ENCODE measurements around the gene CDKN2B-AS1.
A peak's percentile ranks its signal among the peaks of the same experiment; 100 is the strongest.

CDKN2B-AS1 gene

GRCh38 chr9:21965401-21965951 is 29.1 kb upstream of the CDKN2B-AS1 start:
- Histone ChIP-seq H3K56ac (ENCODE audit: low read length) (peak overlapping the region; percentile 57), H2BK15ac (replicated peaks; ENCODE audit: low read depth) (no peak overlapping the region), H3K27ac (ENCODE audit: low read depth, low read length) (no peak overlapping the region), H3K27me3 (ENCODE audit: insufficient read depth, low read length, poor library complexity) (peaks cover 53% of the 10 kb centered on the region), H3K79me1 (ENCODE audit: low read length) (no peaks in the 10 kb centered on the region), H2AK5ac (ENCODE audit: low read length) (no peak overlapping the region), H2BK120ac (ENCODE audit: low read depth, low read length) (no peak overlapping the region), H3K4me1 (ENCODE audit: control insufficient read depth, low read depth, low read length) (peaks cover 2% of the 10 kb centered on the region), H3K9ac (ENCODE audit: low read length) (peak overlapping the region; percentile 49), H3K4me3 (ENCODE audit: low read length) (peak overlapping the region; percentile 2), H3K4ac (ENCODE audit: low read depth, low read length) (no peak overlapping the region), H3K18ac (ENCODE audit: low read length) (no peak overlapping the region), H4K8ac (ENCODE audit: low read depth, low read length) (no peak overlapping the region), H3K4me2 (ENCODE audit: low read length) (peak overlapping the region; percentile 89), H4K5ac (ENCODE audit: low read length) (no peak overlapping the region), H2BK5ac (ENCODE audit: low read length) (no peak overlapping the region), H3K23ac (ENCODE audit: low read length) (no peak overlapping the region), H3K79me2 (ENCODE audit: control insufficient read depth, insufficient read depth, low read length) (no peaks in the 10 kb centered on the region), H3K36me3 (ENCODE audit: control insufficient read depth, insufficient read depth, low read length) (no peaks in the 10 kb centered on the region)
- no CpG with 5 or more reads among the region's 30 CpGs for WGBS (ENCODE audit: extremely low coverage, insufficient coverage, low lambda C conversion rate)
- peak; percentile 87 for DNase-seq

DNA sequence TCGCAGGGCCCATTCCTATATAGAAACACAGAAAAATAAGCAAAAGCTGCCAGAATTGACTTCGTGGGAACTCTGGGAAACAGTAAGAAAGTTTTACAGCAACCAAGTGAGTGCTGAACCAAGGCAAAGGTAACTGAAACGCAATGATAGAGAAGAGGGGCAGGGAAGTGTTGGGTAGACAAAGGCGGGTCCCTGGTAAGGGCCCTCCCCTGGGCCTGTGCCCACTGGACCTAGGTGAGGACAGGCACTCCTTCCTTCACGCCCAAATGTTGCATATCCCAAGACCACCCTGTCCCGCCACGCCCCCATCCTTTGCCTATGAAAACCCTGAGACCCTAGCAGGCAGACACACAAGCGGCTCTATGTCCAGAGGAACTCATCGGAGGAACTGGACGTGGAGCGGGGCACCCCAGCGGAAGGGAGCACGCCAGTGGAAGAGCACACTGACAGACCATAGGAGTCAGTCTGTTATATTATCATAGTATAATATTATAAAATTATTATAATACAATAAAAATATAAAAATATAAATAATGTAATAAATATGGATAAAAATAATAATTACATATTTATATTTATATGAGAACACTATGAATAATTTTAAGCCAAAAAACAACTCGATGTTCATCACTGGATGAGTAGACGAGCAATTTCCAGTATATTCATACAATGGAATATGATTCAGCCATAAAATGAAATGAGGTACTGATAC is 28.3 kb upstream of the CDKN2B-AS1 start:
- H2BK5ac ChIP-seq (ENCODE audit: low read length) = no peak overlapping the region
- H2BK120ac ChIP-seq (ENCODE audit: low read depth, low read length) = no peak overlapping the region
- no peak overlapping the region for H2BK15ac ChIP-seq (replicated peaks; ENCODE audit: low read depth)
- H2AK5ac ChIP-seq (ENCODE audit: low read length) = no peak overlapping the region
- H3K79me1 ChIP-seq (ENCODE audit: low read length) = no peaks in the 10 kb centered on the region
- no peak overlapping the region for H3K27ac ChIP-seq (ENCODE audit: low read depth, low read length)
- H4K8ac ChIP-seq (ENCODE audit: low read depth, low read length) = no peak overlapping the region
- no peak overlapping the region for H3K56ac ChIP-seq (ENCODE audit: low read length)
- H4K5ac ChIP-seq (ENCODE audit: low read length) = no peak overlapping the region
- no peaks in the 10 kb centered on the region for H3K79me2 ChIP-seq (ENCODE audit: control insufficient read depth, insufficient read depth, low read length)
- no CpG with 5 or more reads among the region's 15 CpGs for WGBS (ENCODE audit: extremely low coverage, insufficient coverage, low lambda C conversion rate)
- H3K4me3 ChIP-seq (ENCODE audit: low read length) = no peak overlapping the region
- H3K18ac ChIP-seq (ENCODE audit: low read length) = no peak overlapping the region
- no peak overlapping the region for H3K4ac ChIP-seq (ENCODE audit: low read depth, low read length)
- H3K9ac ChIP-seq (ENCODE audit: low read length) = no peak overlapping the region
- peak overlapping the region; percentile 1 for H3K4me2 ChIP-seq (ENCODE audit: low read length)
- peak; percentile 16 for DNase-seq
- H3K4me1 ChIP-seq (ENCODE audit: control insufficient read depth, low read depth, low read length) = peaks cover 2% of the 10 kb centered on the region
- H3K23ac ChIP-seq (ENCODE audit: low read length) = no peak overlapping the region
- H3K36me3 ChIP-seq (ENCODE audit: control insufficient read depth, insufficient read depth, low read length) = no peaks in the 10 kb centered on the region
- peaks cover 60% of the 10 kb centered on the region for H3K27me3 ChIP-seq (ENCODE audit: insufficient read depth, low read length, poor library complexity)

DNA sequence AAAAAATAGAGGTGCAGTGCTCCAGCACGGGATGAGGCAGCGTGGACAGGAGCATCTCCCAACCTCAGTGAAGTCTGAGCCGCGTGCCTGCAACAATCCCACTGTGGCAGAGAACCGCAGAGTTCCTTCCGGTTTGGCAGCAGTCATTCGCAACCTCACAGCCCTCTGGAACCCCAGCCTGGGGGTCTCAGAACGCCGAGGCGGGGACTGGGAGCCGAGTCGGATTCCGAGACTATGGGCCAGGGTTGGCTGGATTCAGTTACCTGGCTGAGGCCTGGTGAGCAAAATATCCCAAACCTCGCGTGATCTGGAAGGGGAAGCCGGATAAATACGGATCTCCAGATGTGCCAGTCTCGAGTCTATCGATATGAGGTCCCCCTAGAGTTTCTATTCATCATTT is 27.4 kb upstream of the CDKN2B-AS1 start:
- Histone ChIP-seq H3K27ac (ENCODE audit: low read depth, low read length) (no peak overlapping the region), H3K56ac (ENCODE audit: low read length) (no peak overlapping the region), H3K79me1 (ENCODE audit: low read length) (no peaks in the 10 kb centered on the region), H3K4me1 (ENCODE audit: control insufficient read depth, low read depth, low read length) (peaks cover 2% of the 10 kb centered on the region), H3K4ac (ENCODE audit: low read depth, low read length) (no peak overlapping the region), H3K23ac (ENCODE audit: low read length) (no peak overlapping the region), H2BK5ac (ENCODE audit: low read length) (no peak overlapping the region), H3K36me3 (ENCODE audit: control insufficient read depth, insufficient read depth, low read length) (no peaks in the 10 kb centered on the region), H4K5ac (ENCODE audit: low read length) (no peak overlapping the region), H3K4me3 (ENCODE audit: low read length) (no peak overlapping the region), H4K8ac (ENCODE audit: low read depth, low read length) (no peak overlapping the region), H2AK5ac (ENCODE audit: low read length) (no peak overlapping the region), H3K18ac (ENCODE audit: low read length) (no peak overlapping the region), H3K27me3 (ENCODE audit: insufficient read depth, low read length, poor library complexity) (peaks cover 63% of the 10 kb centered on the region), H3K79me2 (ENCODE audit: control insufficient read depth, insufficient read depth, low read length) (no peaks in the 10 kb centered on the region), H2BK120ac (ENCODE audit: low read depth, low read length) (no peak overlapping the region), H3K4me2 (ENCODE audit: low read length) (no peak overlapping the region), H2BK15ac (replicated peaks; ENCODE audit: low read depth) (no peak overlapping the region), H3K9ac (ENCODE audit: low read length) (no peak overlapping the region)
- DNase-seq = peak; percentile 51
- WGBS (ENCODE audit: extremely low coverage, insufficient coverage, low lambda C conversion rate) = no CpG with 5 or more reads among the region's 19 CpGs

- H2BK5ac ChIP-seq (ENCODE audit: low read length) = no peak overlapping the region
- no peak overlapping the region for H3K9ac ChIP-seq (ENCODE audit: low read length)
- peaks cover 65% of the 10 kb centered on the region for H3K27me3 ChIP-seq (ENCODE audit: insufficient read depth, low read length, poor library complexity)
- H3K4me1 ChIP-seq (ENCODE audit: control insufficient read depth, low read depth, low read length) = peaks cover 2% of the 10 kb centered on the region
- no peak overlapping the region for H3K23ac ChIP-seq (ENCODE audit: low read length)
- no peak overlapping the region for H3K4me2 ChIP-seq (ENCODE audit: low read length)
- WGBS (ENCODE audit: extremely low coverage, insufficient coverage, low lambda C conversion rate) = no CpG with 5 or more reads among the region's 10 CpGs
- no peak overlapping the region for H4K8ac ChIP-seq (ENCODE audit: low read depth, low read length)
- H2AK5ac ChIP-seq (ENCODE audit: low read length) = no peak overlapping the region
- H3K56ac ChIP-seq (ENCODE audit: low read length) = no peak overlapping the region
- peak; percentile 22 for DNase-seq
- no peak overlapping the region for H3K4me3 ChIP-seq (ENCODE audit: low read length)
- H3K18ac ChIP-seq (ENCODE audit: low read length) = no peak overlapping the region
- no peak overlapping the region for H2BK15ac ChIP-seq (replicated peaks; ENCODE audit: low read depth)
- H2BK120ac ChIP-seq (ENCODE audit: low read depth, low read length) = no peak overlapping the region
- no peaks in the 10 kb centered on the region for H3K36me3 ChIP-seq (ENCODE audit: control insufficient read depth, insufficient read depth, low read length)
- no peaks in the 10 kb centered on the region for H3K79me1 ChIP-seq (ENCODE audit: low read length)
- H3K79me2 ChIP-seq (ENCODE audit: control insufficient read depth, insufficient read depth, low read length) = no peaks in the 10 kb centered on the region
- H3K4ac ChIP-seq (ENCODE audit: low read depth, low read length) = no peak overlapping the region
- no peak overlapping the region for H4K5ac ChIP-seq (ENCODE audit: low read length)
- H3K27ac ChIP-seq (ENCODE audit: low read depth, low read length) = no peak overlapping the region
Observed at GRCh38 chr9:21967702-21968101, 26.9 kb upstream of the CDKN2B-AS1 start.

DNA sequence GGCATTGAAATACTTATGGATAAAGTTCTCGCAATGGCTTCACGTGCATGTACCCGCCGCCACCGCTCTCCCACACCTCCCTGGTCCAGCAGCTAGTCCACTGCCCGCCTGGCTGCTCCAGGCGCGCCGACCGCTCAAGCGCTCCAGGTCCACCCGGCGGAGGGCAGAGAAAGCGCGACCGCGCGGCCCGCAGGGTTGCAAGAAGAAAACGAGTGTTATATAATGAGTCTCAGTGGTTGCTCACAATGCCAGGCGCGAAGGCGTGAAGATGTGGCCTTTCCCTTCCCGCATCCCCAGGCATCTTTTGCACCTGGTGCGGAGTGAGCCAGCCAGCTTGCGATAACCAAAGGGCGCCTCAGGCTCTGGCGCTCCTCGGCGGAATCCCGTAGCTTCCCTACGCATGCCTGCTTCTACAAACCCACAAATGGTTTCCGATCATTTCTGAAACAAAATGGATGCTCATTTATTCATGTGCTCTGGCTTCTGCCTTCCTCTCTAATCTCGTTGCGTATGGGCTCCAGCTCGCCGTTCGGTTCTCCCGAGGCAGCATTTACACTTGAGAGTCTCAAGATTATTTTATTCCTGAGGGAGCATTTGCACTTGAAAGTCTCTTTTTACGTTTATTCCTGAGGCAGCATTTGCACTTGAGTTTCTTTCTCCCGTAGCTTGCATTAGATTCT is 26.1 kb upstream of the CDKN2B-AS1 start:
- H3K79me1 ChIP-seq (ENCODE audit: low read length) = no peaks in the 10 kb centered on the region
- H3K18ac ChIP-seq (ENCODE audit: low read length) = no peak overlapping the region
- H3K27me3 ChIP-seq (ENCODE audit: insufficient read depth, low read length, poor library complexity) = peaks cover 67% of the 10 kb centered on the region
- H2BK5ac ChIP-seq (ENCODE audit: low read length) = no peak overlapping the region
- H3K9ac ChIP-seq (ENCODE audit: low read length) = no peak overlapping the region
- H3K4me3 ChIP-seq (ENCODE audit: low read length) = no peak overlapping the region
- no CpG with 5 or more reads among the region's 41 CpGs for WGBS (ENCODE audit: extremely low coverage, insufficient coverage, low lambda C conversion rate)
- no peak overlapping the region for H2BK120ac ChIP-seq (ENCODE audit: low read depth, low read length)
- peaks cover 2% of the 10 kb centered on the region for H3K4me1 ChIP-seq (ENCODE audit: control insufficient read depth, low read depth, low read length)
- H3K56ac ChIP-seq (ENCODE audit: low read length) = no peak overlapping the region
- H4K5ac ChIP-seq (ENCODE audit: low read length) = no peak overlapping the region
- no peaks in the 10 kb centered on the region for H3K79me2 ChIP-seq (ENCODE audit: control insufficient read depth, insufficient read depth, low read length)
- DNase-seq = peak; percentile 63
- no peak overlapping the region for H3K4ac ChIP-seq (ENCODE audit: low read depth, low read length)
- H3K4me2 ChIP-seq (ENCODE audit: low read length) = no peak overlapping the region
- no peak overlapping the region for H2BK15ac ChIP-seq (replicated peaks; ENCODE audit: low read depth)
- no peak overlapping the region for H3K23ac ChIP-seq (ENCODE audit: low read length)
- H4K8ac ChIP-seq (ENCODE audit: low read depth, low read length) = no peak overlapping the region
- no peaks in the 10 kb centered on the region for H3K36me3 ChIP-seq (ENCODE audit: control insufficient read depth, insufficient read depth, low read length)
- no peak overlapping the region for H2AK5ac ChIP-seq (ENCODE audit: low read length)
- no peak overlapping the region for H3K27ac ChIP-seq (ENCODE audit: low read depth, low read length)

Data from mesendoderm (in vitro differentiated cells).